Stimulated activated CD4-positive, alpha-beta T cell treated with anti-CD3 and anti-CD28 coated beads, TNF-alpha, amount 100 ng/mL, for 1 hour (primary cell): ENCODE data around the gene ABCG4.
A peak's percentile ranks its signal among the peaks of the same experiment; 100 is the strongest.

Experiments used
- DNase-seq, 3 donors: peaks; one replicate each; pipeline ENCODE4 v3.0.0-alpha.2; 2020; ENCODE audit warnings: low read depth in 3 of 3, low spot score in 1 of 3

ABCG4 gene

GRCh38 chr11:119205080-119205479 lies 56.2 kb downstream of the ABCG4 start:
- DNase-seq: no peak

- peak; percentile 91 to 99 (median 97) for DNase-seq
These were observed 57.0 kb downstream of the ABCG4 start, which contains the start of gene CBL for GRCh38 chr11:119205574-119206510. CBL (plus strand) TSS chr11:119206339; CDS start chr11:119206418, 79 bp downstream.

- DNase-seq: peak in 1 of 3 donors; percentile 7
These were observed 57.9 kb downstream of the ABCG4 start for GRCh38 chr11:119206511-119207414.

GRCh38 chr11:119207415-119207960 lies 58.6 kb downstream of the ABCG4 start:
- no peak for DNase-seq

- no peak for DNase-seq
These were observed 60.3 kb downstream of the ABCG4 start for GRCh38 chr11:119209186-119209585.

- DNase-seq: no peak
These were observed 61.2 kb downstream of the ABCG4 start for GRCh38 chr11:119210050-119210449.
